Central memory CD8-positive, alpha-beta T cell (primary cell): ENCODE measurements around the gene ZSCAN32.

Experiments
- ATAC-seq: fragments of 150-1000 bp; cut with Tn5 transposase; replicated peaks from 2 replicates; pipeline ENCODE4 v1.10.0; 2022; ENCODE audit warnings: mild to moderate bottlenecking, moderate FRiP score, moderate number of reproducible peaks; ENCODE audit not compliant: poor library complexity, severe bottlenecking; ENCODE audit errors: extremely low read depth
- DNase-seq, 2 donors: peaks; one replicate each; pipeline ENCODE4 v3.0.0; 2021; ENCODE audit warnings: low spot score in 2 of 2
- H3K27ac Mint-ChIP-seq: one replicate; pipeline ENCODE4 v1.8.0; 2022; ENCODE audit warnings: low read depth, mild to moderate bottlenecking, moderate library complexity, mixed read lengths
- H3K27me3 Mint-ChIP-seq: one replicate; pipeline ENCODE4 v1.8.0; 2022; ENCODE audit warnings: mixed read lengths
- H3K36me3 Mint-ChIP-seq: one replicate; pipeline ENCODE4 v1.8.0; 2022; ENCODE audit warnings: mild to moderate bottlenecking, moderate library complexity, mixed read lengths; ENCODE audit not compliant: insufficient read depth
- H3K4me1 Mint-ChIP-seq: one replicate; pipeline ENCODE4 v1.8.0; 2022; ENCODE audit warnings: mixed read lengths
- H3K4me3 Mint-ChIP-seq: one replicate; pipeline ENCODE4 v1.8.0; 2022; ENCODE audit warnings: mild to moderate bottlenecking, moderate library complexity, mixed read lengths
- H3K9me3 Mint-ChIP-seq: one replicate; pipeline ENCODE4 v1.8.0; 2022; ENCODE audit warnings: mixed read lengths

ZSCAN32 gene

GRCh38 chr16:3388325-3388724, 12.5 kb downstream of the ZSCAN32 start:
- Mint-ChIP-seq H3K4me1 (peaks cover 6% of the 10 kb centered on the region), H3K27me3 (no peaks in the 10 kb centered on the region), H3K4me3 (no peak overlapping the region), H3K36me3 (peaks cover 49% of the 10 kb centered on the region), H3K27ac (no peak overlapping the region), H3K9me3 (peaks cover 21% of the 10 kb centered on the region)
- ATAC-seq (no peak), DNase-seq (no peak)

GRCh38 chr16:3383045-3383448, 17.8 kb downstream of the ZSCAN32 start:
- Mint-ChIP-seq H3K4me1 (no peaks in the 10 kb centered on the region), H3K36me3 (peaks cover 31% of the 10 kb centered on the region), H3K9me3 (peaks cover 38% of the 10 kb centered on the region), H3K27ac (no peak overlapping the region), H3K27me3 (no peaks in the 10 kb centered on the region), H3K4me3 (no peak overlapping the region)
- no peak for DNase-seq
- no peak for ATAC-seq

GRCh38 chr16:3377917-3378316, 22.9 kb downstream of the ZSCAN32 start:
- no peaks in the 10 kb centered on the region for H3K27me3 Mint-ChIP-seq
- no peak overlapping the region for H3K4me3 Mint-ChIP-seq
- peaks cover 6% of the 10 kb centered on the region for H3K36me3 Mint-ChIP-seq
- H3K9me3 Mint-ChIP-seq: peaks cover 37% of the 10 kb centered on the region
- DNase-seq (no peak), ATAC-seq (no peak)
- no peak overlapping the region for H3K27ac Mint-ChIP-seq
- H3K4me1 Mint-ChIP-seq: no peaks in the 10 kb centered on the region

GRCh38 chr16:3375680-3376079, 25.1 kb downstream of the ZSCAN32 start:
- no peaks in the 10 kb centered on the region for H3K4me1 Mint-ChIP-seq
- peaks cover 31% of the 10 kb centered on the region for H3K9me3 Mint-ChIP-seq
- DNase-seq: no peak
- no peak overlapping the region for H3K4me3 Mint-ChIP-seq
- no peak for ATAC-seq
- H3K27me3 Mint-ChIP-seq: no peaks in the 10 kb centered on the region
- no peaks in the 10 kb centered on the region for H3K36me3 Mint-ChIP-seq
- H3K27ac Mint-ChIP-seq: no peak overlapping the region

GRCh38 chr16:3369073-3369472, 31.7 kb downstream of the ZSCAN32 start:
- Mint-ChIP-seq H3K4me3 (no peak overlapping the region), H3K4me1 (peaks cover 5% of the 10 kb centered on the region), H3K27me3 (no peaks in the 10 kb centered on the region), H3K27ac (no peak overlapping the region), H3K9me3 (no peaks in the 10 kb centered on the region), H3K36me3 (peaks cover 3% of the 10 kb centered on the region)
- ATAC-seq: no peak
- no peak for DNase-seq

- DNase-seq (peak; percentile 48 to 77), ATAC-seq (peak; percentile 97)
- Mint-ChIP-seq H3K27ac (peak overlapping the region; percentile 74), H3K27me3 (peaks cover 31% of the 10 kb centered on the region), H3K4me3 (peak overlapping the region; percentile 71), H3K4me1 (peaks cover 5% of the 10 kb centered on the region), H3K9me3 (peaks cover 4% of the 10 kb centered on the region), H3K36me3 (peaks cover 3% of the 10 kb centered on the region)
These were observed 35.9 kb downstream of the ZSCAN32 start for GRCh38 chr16:3364774-3365427.

GRCh38 chr16:3363793-3364192, 37.0 kb downstream of the ZSCAN32 start:
- peaks cover 40% of the 10 kb centered on the region for H3K27me3 Mint-ChIP-seq
- H3K4me3 Mint-ChIP-seq: no peak overlapping the region
- H3K9me3 Mint-ChIP-seq: peaks cover 5% of the 10 kb centered on the region

GRCh38 chr16:3362931-3363330, 37.9 kb downstream of the ZSCAN32 start:
- Mint-ChIP-seq H3K36me3 (peaks cover 3% of the 10 kb centered on the region), H3K9me3 (peaks cover 5% of the 10 kb centered on the region), H3K4me1 (peaks cover 5% of the 10 kb centered on the region), H3K4me3 (no peak overlapping the region), H3K27me3 (peaks cover 43% of the 10 kb centered on the region), H3K27ac (no peak overlapping the region)
- no peak for ATAC-seq
- no peak for DNase-seq

More at GRCh38 chr16:3363793-3364192, 37.0 kb downstream of the ZSCAN32 start:
- Mint-ChIP-seq H3K36me3 (peaks cover 3% of the 10 kb centered on the region), H3K27ac (no peak overlapping the region), H3K4me1 (peaks cover 5% of the 10 kb centered on the region)
- DNase-seq: no peak
- no peak for ATAC-seq

GRCh38 chr16:3358871-3359270, 41.9 kb downstream of the ZSCAN32 start:
- H3K9me3 Mint-ChIP-seq: peaks cover 10% of the 10 kb centered on the region
- no peaks in the 10 kb centered on the region for H3K36me3 Mint-ChIP-seq

GRCh38 chr16:3356118-3356517, 44.7 kb downstream of the ZSCAN32 start:
- Mint-ChIP-seq H3K27me3 (peaks cover 39% of the 10 kb centered on the region), H3K9me3 (peaks cover 10% of the 10 kb centered on the region), H3K4me3 (no peak overlapping the region), H3K4me1 (no peaks in the 10 kb centered on the region), H3K36me3 (no peaks in the 10 kb centered on the region), H3K27ac (no peak overlapping the region)
- no peak for DNase-seq
- no peak for ATAC-seq

More at GRCh38 chr16:3358871-3359270, 41.9 kb downstream of the ZSCAN32 start:
- Mint-ChIP-seq H3K4me3 (no peak overlapping the region), H3K27ac (no peak overlapping the region), H3K4me1 (no peaks in the 10 kb centered on the region), H3K27me3 (peaks cover 58% of the 10 kb centered on the region)
- DNase-seq (no peak), ATAC-seq (no peak)

GRCh38 chr16:3355589-3355988, 45.2 kb downstream of the ZSCAN32 start, which contains the start of gene OR2C1:
Gene OR2C1 (plus strand): TSS chr16:3355889. CDS start chr16:3355941, 52 bp downstream.
- no peak for ATAC-seq
- H3K4me3 Mint-ChIP-seq: no peak within 1 kb of the TSS
- H3K27me3 Mint-ChIP-seq: peaks cover 34% of the 10 kb centered on the region
- H3K36me3 Mint-ChIP-seq: no peaks in the 10 kb centered on the region
- no peaks in the 10 kb centered on the region for H3K4me1 Mint-ChIP-seq
- peaks cover 10% of the 10 kb centered on the region for H3K9me3 Mint-ChIP-seq
- no peak for DNase-seq
- no peak within 1 kb of the TSS for H3K27ac Mint-ChIP-seq

GRCh38 chr16:3349175-3349574, 51.6 kb downstream of the ZSCAN32 start:
- Mint-ChIP-seq H3K9me3 (no peaks in the 10 kb centered on the region), H3K4me3 (no peak overlapping the region), H3K27me3 (no peaks in the 10 kb centered on the region), H3K27ac (peak overlapping the region; percentile 21), H3K4me1 (no peaks in the 10 kb centered on the region), H3K36me3 (peaks cover 1% of the 10 kb centered on the region)
- DNase-seq (no peak), ATAC-seq (no peak)

GRCh38 chr16:3348547-3349167, 52.1 kb downstream of the ZSCAN32 start:
- Mint-ChIP-seq H3K9me3 (no peaks in the 10 kb centered on the region), H3K36me3 (peaks cover 1% of the 10 kb centered on the region)

More at GRCh38 chr16:3348547-3349167, 52.1 kb downstream of the ZSCAN32 start:
- Mint-ChIP-seq H3K4me1 (no peaks in the 10 kb centered on the region), H3K27me3 (no peaks in the 10 kb centered on the region), H3K27ac (no peak overlapping the region), H3K4me3 (no peak overlapping the region)
- ATAC-seq: no peak
- no peak for DNase-seq
